ENCODE data around the gene LRRK1. TPM values are rescaled to one million over a fixed set of nuclear protein-coding genes. Genes with fewer than 3 reads are reported as not detected.

Gene LRRK1
- polyA plus RNA-seq, 1 experiment: 16.9 TPM

DNA sequence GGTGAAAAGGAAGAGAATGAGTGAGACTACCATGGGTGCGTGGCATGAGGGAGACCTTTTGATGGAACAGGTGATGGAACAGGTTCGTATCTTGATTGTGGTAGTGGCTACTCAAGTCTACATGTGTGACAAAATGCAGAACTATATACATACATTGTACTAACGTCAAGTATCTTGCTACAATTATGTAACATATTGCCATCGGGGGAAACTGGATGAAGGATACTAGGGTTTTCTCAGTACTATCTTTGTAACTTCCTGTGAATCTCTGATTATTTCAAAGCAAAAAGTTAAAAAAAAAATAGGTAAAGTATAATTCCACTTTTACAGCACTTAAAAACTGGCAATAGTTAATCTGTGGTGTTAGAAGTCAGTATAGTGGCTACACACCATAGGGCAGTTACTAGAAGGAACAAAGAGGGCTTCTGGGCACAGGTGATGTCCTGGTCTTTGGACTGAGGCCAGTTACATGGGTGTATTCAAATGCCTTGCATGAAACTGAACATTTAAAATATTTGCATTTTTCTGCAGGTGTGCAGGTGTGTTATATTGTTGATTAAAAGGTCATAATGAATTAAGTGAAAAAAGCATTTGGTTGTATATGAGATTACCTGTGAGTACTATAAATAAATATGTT lies 61.4 kb downstream of the LRRK1 start:
- CTCF ChIA-PET: no interaction called here
- Histone ChIP-seq H3K36me3 (ENCODE audit: control insufficient read depth, insufficient read depth, low read length) (peaks cover 1% of the 10 kb centered on the region; the same call in 1 of the 2 replicates), H3K4me3 (ENCODE audit: low read depth, low read length) (no peak overlapping the region), H3K27me3 (ENCODE audit: control insufficient read depth, insufficient read depth, low read length) (no peaks in the 10 kb centered on the region)
- POLR2A ChIA-PET: no interaction called here
- TF ChIP-seq, protein P1, sequence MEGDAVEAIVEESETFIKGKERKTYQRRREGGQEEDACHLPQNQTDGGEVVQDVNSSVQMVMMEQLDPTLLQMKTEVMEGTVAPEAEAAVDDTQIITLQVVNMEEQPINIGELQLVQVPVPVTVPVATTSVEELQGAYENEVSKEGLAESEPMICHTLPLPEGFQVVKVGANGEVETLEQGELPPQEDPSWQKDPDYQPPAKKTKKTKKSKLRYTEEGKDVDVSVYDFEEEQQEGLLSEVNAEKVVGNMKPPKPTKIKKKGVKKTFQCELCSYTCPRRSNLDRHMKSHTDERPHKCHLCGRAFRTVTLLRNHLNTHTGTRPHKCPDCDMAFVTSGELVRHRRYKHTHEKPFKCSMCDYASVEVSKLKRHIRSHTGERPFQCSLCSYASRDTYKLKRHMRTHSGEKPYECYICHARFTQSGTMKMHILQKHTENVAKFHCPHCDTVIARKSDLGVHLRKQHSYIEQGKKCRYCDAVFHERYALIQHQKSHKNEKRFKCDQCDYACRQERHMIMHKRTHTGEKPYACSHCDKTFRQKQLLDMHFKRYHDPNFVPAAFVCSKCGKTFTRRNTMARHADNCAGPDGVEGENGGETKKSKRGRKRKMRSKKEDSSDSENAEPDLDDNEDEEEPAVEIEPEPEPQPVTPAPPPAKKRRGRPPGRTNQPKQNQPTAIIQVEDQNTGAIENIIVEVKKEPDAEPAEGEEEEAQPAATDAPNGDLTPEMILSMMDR (IDR thresholded peaks at IDR 0.05; ENCODE audit: insufficient read depth, low read depth, low read length): no peak
- no peak for DNase-seq (ENCODE audit: low read depth)

DNA sequence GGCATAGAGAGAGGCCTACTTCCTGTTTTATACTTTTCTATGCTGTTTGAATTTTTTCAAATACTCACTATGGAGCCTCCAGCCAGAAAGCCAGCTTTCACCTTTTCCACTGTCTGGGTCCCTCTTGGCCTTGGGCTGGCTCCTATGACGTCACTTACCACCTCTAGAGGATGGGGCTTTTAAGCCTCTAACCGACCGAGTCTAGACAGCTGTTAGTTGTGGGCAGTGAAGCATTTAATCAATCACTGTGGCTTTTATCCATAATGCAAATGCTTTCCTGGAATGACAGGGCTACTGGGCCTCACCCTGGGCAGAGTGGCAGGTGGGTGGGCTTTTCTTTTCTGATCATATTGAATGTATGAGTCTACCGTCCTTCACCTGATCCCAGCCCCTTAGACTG lies 61.9 kb downstream of the LRRK1 start:
- Histone ChIP-seq H3K4me3 (ENCODE audit: low read depth, low read length) (no peak overlapping the region), H3K36me3 (ENCODE audit: control insufficient read depth, insufficient read depth, low read length) (peaks cover 1% of the 10 kb centered on the region; the same call in 1 of the 2 replicates), H3K27me3 (ENCODE audit: control insufficient read depth, insufficient read depth, low read length) (no peaks in the 10 kb centered on the region)
- DNase-seq (ENCODE audit: low read depth): no peak
- POLR2A ChIA-PET: no interaction called here
- CTCF ChIA-PET: interaction anchor here (2.3 kb wide), 1 partner anchor 63 kb away, joined by 5 read pairs; no protein-coding TSS in a partner anchor
- TF ChIP-seq, protein P1 (IDR thresholded peaks at IDR 0.05; ENCODE audit: insufficient read depth, low read depth, low read length): no peak

DNA sequence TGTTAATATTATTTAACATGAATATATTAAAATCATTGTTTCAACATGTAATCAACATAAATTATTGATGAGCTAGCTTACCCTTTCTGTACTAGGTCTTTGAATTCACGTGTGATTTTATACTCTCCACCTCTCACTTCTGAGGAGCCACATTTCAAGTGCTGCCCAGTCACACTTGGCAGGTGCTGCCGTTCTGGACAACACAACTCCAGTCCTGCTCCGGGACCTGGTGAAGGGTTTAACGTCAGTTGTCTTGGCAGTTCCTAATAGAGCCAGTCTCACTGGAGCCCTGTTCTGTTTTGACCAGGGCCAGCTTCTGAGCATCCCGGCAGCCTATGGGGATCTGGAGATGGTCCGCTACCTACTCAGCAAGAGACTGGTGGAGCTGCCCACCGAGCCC lies 64.1 kb downstream of the LRRK1 start:
- H3K27me3 ChIP-seq (ENCODE audit: control insufficient read depth, insufficient read depth, low read length): no peaks in the 10 kb centered on the region
- POLR2A ChIA-PET: no interaction called here
- CTCF ChIA-PET: interaction anchor here (1.3 to 2.3 kb wide), 3 partner anchors 14 to 65 kb away, joined by 4 to 5 read pairs (median 5); no protein-coding TSS in a partner anchor
- peaks cover 1% of the 10 kb centered on the region; the same call in 1 of the 2 replicates for H3K36me3 ChIP-seq (ENCODE audit: control insufficient read depth, insufficient read depth, low read length)
- TF ChIP-seq, protein P1 (IDR thresholded peaks at IDR 0.05; ENCODE audit: insufficient read depth, low read depth, low read length): no peak
- no peak overlapping the region for H3K4me3 ChIP-seq (ENCODE audit: low read depth, low read length)
- no peak for DNase-seq (ENCODE audit: low read depth)

DNA sequence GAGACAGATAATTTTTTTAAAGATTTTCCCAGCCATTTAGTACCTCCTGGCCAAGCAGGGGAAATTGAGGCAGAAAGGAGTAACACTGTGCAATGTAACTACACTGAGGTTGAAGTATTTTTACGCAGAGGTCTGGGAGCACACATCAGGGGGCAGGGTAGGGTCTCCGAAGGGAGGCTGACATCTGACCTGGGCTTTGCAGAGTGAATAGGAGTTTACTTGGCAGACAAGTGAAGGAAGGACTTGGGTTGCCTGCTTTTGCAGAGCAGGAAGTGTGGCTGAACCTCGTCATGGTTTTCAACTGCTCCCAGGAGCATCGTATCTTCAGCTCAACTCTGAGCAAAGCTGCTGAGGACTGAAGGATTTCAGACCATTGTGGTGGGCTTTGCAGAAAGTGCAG lies 66.2 kb downstream of the LRRK1 start:
- TF ChIP-seq, protein P1 (IDR thresholded peaks at IDR 0.05; ENCODE audit: insufficient read depth, low read depth, low read length): no peak
- H3K4me3 ChIP-seq (ENCODE audit: low read depth, low read length): no peak overlapping the region
- DNase-seq (ENCODE audit: low read depth): no peak
- ChIA-PET CTCF (interaction anchor here (1.2 kb wide), 1 partner anchor 10 kb away, joined by 4 read pairs; no protein-coding TSS in a partner anchor), POLR2A (no interaction called here)
- peaks cover 3% of the 10 kb centered on the region; the same call in 1 of the 2 replicates for H3K36me3 ChIP-seq (ENCODE audit: control insufficient read depth, insufficient read depth, low read length)
- H3K27me3 ChIP-seq (ENCODE audit: control insufficient read depth, insufficient read depth, low read length): no peaks in the 10 kb centered on the region

DNA sequence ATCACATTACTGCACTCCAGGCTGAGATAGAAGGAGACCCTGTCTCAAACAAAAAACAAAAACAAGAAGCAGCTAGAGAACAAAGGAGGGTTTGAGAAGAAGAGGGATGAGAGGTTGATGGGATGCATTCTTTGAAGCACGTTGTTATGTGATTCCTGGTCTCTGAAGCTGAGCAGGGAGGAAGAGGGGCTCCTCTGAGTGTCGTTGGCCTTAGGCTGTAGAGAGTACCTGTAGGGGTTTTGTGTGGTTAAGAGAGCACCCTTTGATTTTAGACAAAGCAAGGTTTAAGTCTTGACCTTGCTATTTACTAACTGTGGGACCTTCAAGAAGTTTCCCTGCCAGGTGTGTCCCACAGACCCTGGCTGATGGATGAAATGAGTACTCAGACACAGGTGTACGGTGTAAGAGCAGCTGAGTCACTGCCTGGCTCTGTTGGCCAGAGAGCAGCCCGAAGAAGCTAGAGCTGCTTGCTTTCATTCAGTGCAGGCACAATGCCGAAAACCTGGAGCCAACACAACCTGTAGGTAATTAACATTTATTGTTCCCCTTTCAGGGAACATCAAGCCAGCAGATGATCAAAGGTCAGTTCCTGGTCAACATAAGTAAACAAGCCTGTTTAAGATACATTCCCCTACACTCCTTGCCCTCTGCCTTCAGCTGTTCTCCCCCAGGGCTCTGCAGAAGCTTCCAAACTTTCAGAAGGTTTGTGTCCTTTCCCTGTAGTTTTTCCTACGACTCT lies 67.2 kb downstream of the LRRK1 start:
- TF ChIP-seq, protein P1 (IDR thresholded peaks at IDR 0.05; ENCODE audit: insufficient read depth, low read depth, low read length): no peak
- Histone ChIP-seq H3K4me3 (ENCODE audit: low read depth, low read length) (no peak overlapping the region), H3K36me3 (ENCODE audit: control insufficient read depth, insufficient read depth, low read length) (peaks cover 3% of the 10 kb centered on the region; the same call in 1 of the 2 replicates), H3K27me3 (ENCODE audit: control insufficient read depth, insufficient read depth, low read length) (no peaks in the 10 kb centered on the region)
- CTCF ChIA-PET: interaction anchor here (0.9 to 1.5 kb wide), 3 partner anchors 10 to 14 kb away, joined by 3 to 7 read pairs (median 4); no protein-coding TSS in a partner anchor
- POLR2A ChIA-PET: no interaction called here
- DNase-seq (ENCODE audit: low read depth): no peak

Measured in BJ (cell line).